ENCODE results near the gene IRAK3.
"Not testable (repeated sequence)": the region's sequence is repeated elsewhere in the genome, so short reads cannot be mapped to it uniquely, and the experiment has no call there.

DNA sequence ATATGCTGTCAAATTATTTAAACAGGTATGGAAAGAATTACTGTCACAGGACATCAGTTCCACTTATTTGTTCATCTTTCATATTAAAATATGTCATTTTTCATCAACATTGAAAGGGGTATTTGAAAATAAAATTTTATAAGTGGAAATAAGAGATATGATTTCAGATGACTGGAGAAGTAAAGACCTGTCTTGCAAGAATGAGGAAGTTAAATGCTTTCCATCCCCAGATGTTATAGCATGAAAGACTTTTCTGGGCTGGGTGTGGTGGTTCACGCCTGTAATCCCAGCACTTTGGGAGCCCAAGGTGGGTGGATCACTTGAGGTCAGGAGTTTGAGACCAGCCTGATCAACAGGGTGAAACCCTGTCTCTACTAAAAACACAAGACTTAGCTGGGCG is 22.6 kb downstream of the IRAK3 start:
- TF ChIP-seq, protein P1, sequence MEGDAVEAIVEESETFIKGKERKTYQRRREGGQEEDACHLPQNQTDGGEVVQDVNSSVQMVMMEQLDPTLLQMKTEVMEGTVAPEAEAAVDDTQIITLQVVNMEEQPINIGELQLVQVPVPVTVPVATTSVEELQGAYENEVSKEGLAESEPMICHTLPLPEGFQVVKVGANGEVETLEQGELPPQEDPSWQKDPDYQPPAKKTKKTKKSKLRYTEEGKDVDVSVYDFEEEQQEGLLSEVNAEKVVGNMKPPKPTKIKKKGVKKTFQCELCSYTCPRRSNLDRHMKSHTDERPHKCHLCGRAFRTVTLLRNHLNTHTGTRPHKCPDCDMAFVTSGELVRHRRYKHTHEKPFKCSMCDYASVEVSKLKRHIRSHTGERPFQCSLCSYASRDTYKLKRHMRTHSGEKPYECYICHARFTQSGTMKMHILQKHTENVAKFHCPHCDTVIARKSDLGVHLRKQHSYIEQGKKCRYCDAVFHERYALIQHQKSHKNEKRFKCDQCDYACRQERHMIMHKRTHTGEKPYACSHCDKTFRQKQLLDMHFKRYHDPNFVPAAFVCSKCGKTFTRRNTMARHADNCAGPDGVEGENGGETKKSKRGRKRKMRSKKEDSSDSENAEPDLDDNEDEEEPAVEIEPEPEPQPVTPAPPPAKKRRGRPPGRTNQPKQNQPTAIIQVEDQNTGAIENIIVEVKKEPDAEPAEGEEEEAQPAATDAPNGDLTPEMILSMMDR (IDR thresholded peaks at IDR 0.05), result not testable (repeated sequence)
- TF ChIP-seq EZH2 (IDR thresholded peaks at IDR 0.05; ENCODE audit: borderline replicate concordance, insufficient read depth, low read depth, low read length, poor library complexity, severe bottlenecking), result not testable (repeated sequence)

Measured in B cell (primary cell).